HepG2 (cell line): Measurements from ENCODE around the gene VPS26B. TPM values are rescaled to one million over a fixed set of nuclear protein-coding genes. Genes with fewer than 3 reads are reported as not detected.

Source experiments
- E2F2 ChIP-seq: sonication (generic); formaldehyde crosslinking; IDR thresholded peaks from 2 replicates; pipeline ENCODE4 v1.4.0; 2020; ENCODE audit warnings: missing genetic modification reagents, borderline replicate concordance
- ETS1 ChIP-seq: sonication (generic); formaldehyde crosslinking; IDR thresholded peaks from 2 replicates; pipeline ENCODE4 v1.4.0; 2020; ENCODE audit warnings: missing genetic modification reagents
- HES4 ChIP-seq: sonication (generic); formaldehyde crosslinking; IDR thresholded peaks from 2 replicates; pipeline ENCODE4 v1.9.0; 2021; ENCODE audit warnings: mild to moderate bottlenecking, missing genetic modification reagents, borderline replicate concordance
- IKZF5 ChIP-seq: IDR thresholded peaks from 2 replicates; pipeline ENCODE4 v1.6.1; 2018; ENCODE audit warnings: missing genetic modification reagents, mild to moderate bottlenecking, missing compliant biosample characterization
- NKX3-1 ChIP-seq: sonication (generic); formaldehyde crosslinking; IDR thresholded peaks from 2 replicates; pipeline ENCODE4 v1.5.0; 2020; ENCODE audit warnings: missing genetic modification reagents
- PRPF4 ChIP-seq: fragments of 200-400 bp; formaldehyde crosslinking; IDR thresholded peaks from 2 replicates; pipeline ENCODE4 v1.6.1; 2016; ENCODE audit warnings: low read length, low read depth; ENCODE audit not compliant: poor library complexity, severe bottlenecking
- SAP130 ChIP-seq: IDR thresholded peaks from 2 replicates; pipeline ENCODE4 v1.6.1; 2016; ENCODE audit warnings: low read depth
- SIN3A ChIP-seq: IDR thresholded peaks from 2 replicates; pipeline ENCODE4 v1.6.1; 2011; ENCODE audit warnings: low read depth, mild to moderate bottlenecking, control low read depth, low read length, borderline replicate concordance
- XRCC5 ChIP-seq: fragments of 200-400 bp; formaldehyde crosslinking; optimal IDR thresholded peaks from 2 replicates; pipeline ENCODE3; 2017; ENCODE audit warnings: mild to moderate bottlenecking, low read length
- YY1 ChIP-seq: IDR thresholded peaks from 2 replicates; pipeline ENCODE4 v1.6.1; 2011; ENCODE audit warnings: low read length, low read depth, moderate library complexity, mild to moderate bottlenecking; ENCODE audit not compliant: insufficient read depth, insufficient replicate concordance
- ZFP91 ChIP-seq: sonication (generic); formaldehyde crosslinking; IDR thresholded peaks from 2 replicates; pipeline ENCODE4 v1.9.0; 2022; ENCODE audit warnings: missing genetic modification reagents, mild to moderate bottlenecking, borderline replicate concordance
- ZFX ChIP-seq: sonication (generic); formaldehyde crosslinking; IDR thresholded peaks from 2 replicates; pipeline ENCODE4 v1.4.0; 2020; ENCODE audit warnings: mild to moderate bottlenecking, low read depth, missing genetic modification reagents, moderate library complexity
- ZFY ChIP-seq: sonication (generic); formaldehyde crosslinking; IDR thresholded peaks from 2 replicates; pipeline ENCODE4 v1.4.0; 2020; ENCODE audit warnings: missing genetic modification reagents
- ZNF12 ChIP-seq: sonication (generic); formaldehyde crosslinking; IDR thresholded peaks from 2 replicates; pipeline ENCODE4 v1.5.0; 2020; ENCODE audit warnings: missing genetic modification reagents
- ZNF34 ChIP-seq: sonication (generic); formaldehyde crosslinking; IDR thresholded peaks from 2 replicates; pipeline ENCODE4 v1.4.0; 2020; ENCODE audit warnings: mild to moderate bottlenecking, missing genetic modification reagents, borderline replicate concordance
- ZNF678 ChIP-seq: sonication (generic); formaldehyde crosslinking; IDR thresholded peaks from 2 replicates; pipeline ENCODE4 v1.4.0; 2020; ENCODE audit warnings: mild to moderate bottlenecking, missing genetic modification reagents
- ZNF687 ChIP-seq: sonication (generic); formaldehyde crosslinking; IDR thresholded peaks from 2 replicates; pipeline ENCODE4 v1.5.1; 2020; ENCODE audit warnings: mild to moderate bottlenecking, missing genetic modification reagents, moderate library complexity
- ZNF777 ChIP-seq: sonication (generic); formaldehyde crosslinking; IDR thresholded peaks from 2 replicates; pipeline ENCODE4 v1.4.0; 2020; ENCODE audit warnings: missing genetic modification reagents
- polyA plus RNA-seq, 8 experiments: library from polyadenylated mRNA; depleted of rRNA in 3 of 8; stranded (reverse) in 7 of 8; unstranded in 1 of 8; fragments of >200 nt; fragmentation: Illumina TruSeq in 4 of 8; extraction: Trizol in 4 of 8; gene quantifications; 2 replicates each; pipeline versions ENCODE4 v1.2.1 to v1.2.3, GENCODE V29; 2011 to 2016; ENCODE audit warnings: low read depth in 4 of 8, missing spikeins in 1 of 8, mixed read lengths in 1 of 8; ENCODE audit not compliant: insufficient read depth in 1 of 8
- total RNA-seq, 5 experiments: library from RNA; depleted of rRNA; stranded (reverse); fragments of >200 nt; fragmentation: Illumina TruSeq; extraction: Trizol; gene quantifications; 2 replicates each; pipeline ENCODE4 v1.2.3, GENCODE V29; 2016; ENCODE audit warnings: low read depth in 1 of 5

The VPS26B gene
- total and polyA plus RNA-seq, 2 of the 13 experiments (the other 11 are each of a cell fraction or from before 2014, with no cell fraction given), result 20.2 to 23.2 TPM

- TF ChIP-seq YY1 (peak; percentile 46), ZNF687 (peak; percentile 43), XRCC5 (no peak), ZFP91 (CRISPR knock-in tag) (0 out of 2 replicates have a peak, but pooled peaks have one; percentile 18), ZNF777 (peak; percentile 82), ZFX (peak; percentile 37), PRPF4 (no peak), SIN3A (0 out of 2 replicates have a peak, but pooled peaks have one; percentile 1), ZNF12 (no peak), SAP130 (peak; percentile 47), ZNF678 (CRISPR knock-in tag) (no peak; the same call in 1 of the 2 replicates), ZFY (CRISPR knock-in tag) (peak; percentile 13; the same call in 1 of the 2 replicates), NKX3-1 (CRISPR knock-in tag) (0 out of 2 replicates have a peak, but pooled peaks have one; percentile 56), HES4 (CRISPR knock-in tag) (peak; percentile 76; the same call in 1 of the 2 replicates), ETS1 (CRISPR knock-in tag) (0 out of 2 replicates have a peak, but pooled peaks have one; percentile 34), IKZF5 (no peak), E2F2 (CRISPR knock-in tag) (0 out of 2 replicates have a peak, but pooled peaks have one; percentile 42), ZNF34 (peak; percentile 35; the same call in 1 of the 2 replicates)
These were observed 516 bp downstream of the VPS26B start (continued) for GRCh38 chr11:134224710-134225664.
